RWPE2 (cell line): ENCODE data around the gene TMEM131L.

Experiments
- ATAC-seq: fragments of 200-7000 bp; cut with Tn5 transposase; 3 replicates; pipeline ENCODE4 v1.9.1; 2021; ENCODE audit warnings: low read depth
- DNase-seq: peaks from one replicate; pipeline ENCODE4 v3.0.0-alpha.2; 2020; ENCODE audit warnings: low spot score
- H3K27ac ChIP-seq: fragments of 450-650 bp; 2 replicates; pipeline ENCODE4 v1.5.1; 2017; ENCODE audit warnings: mild to moderate bottlenecking; ENCODE audit not compliant: poor library complexity, severe bottlenecking
- H3K27me3 ChIP-seq: fragments of 250-450 bp; sonication (Bioruptor Pico); 2 replicates; pipeline ENCODE4 v1.5.1; 2021; ENCODE audit warnings: mild to moderate bottlenecking, moderate library complexity; ENCODE audit not compliant: insufficient read depth, poor library complexity, severe bottlenecking
- H3K36me3 ChIP-seq: fragments of 250-450 bp; sonication (Bioruptor Pico); 2 replicates; pipeline ENCODE4 v1.5.1; 2020; ENCODE audit warnings: low read depth, mild to moderate bottlenecking, moderate library complexity
- H3K4me1 ChIP-seq: fragments of 250-450 bp; sonication (Bioruptor Pico); 2 replicates; pipeline ENCODE4 v1.5.1; 2021; ENCODE audit warnings: mild to moderate bottlenecking, moderate library complexity; ENCODE audit not compliant: insufficient read depth, poor library complexity, severe bottlenecking
- H3K4me3 ChIP-seq: fragments of 250-450 bp; sonication (Bioruptor Pico); 2 replicates; pipeline ENCODE4 v1.5.1; 2021; ENCODE audit warnings: mild to moderate bottlenecking, moderate library complexity; ENCODE audit not compliant: severe bottlenecking
- H3K9me3 ChIP-seq: fragments of 250-450 bp; sonication (Bioruptor Pico); 2 replicates; pipeline ENCODE4 v1.5.1; 2021; ENCODE audit warnings: mild to moderate bottlenecking, moderate library complexity; ENCODE audit not compliant: severe bottlenecking
- CTCF ChIP-seq: fragments of 450-650 bp; IDR thresholded peaks from one replicate; pipeline ENCODE4 v1.5.1; 2017; ENCODE audit warnings: mild to moderate bottlenecking, moderate library complexity; ENCODE audit not compliant: poor library complexity, severe bottlenecking

TMEM131L gene

GRCh38 chr4:153539422-153539821 is 73.3 kb downstream of the TMEM131L start:
- TF ChIP-seq CTCF, result no peak
- Histone ChIP-seq H3K4me1 (no peaks in the 10 kb centered on the region), H3K27me3 (no peaks in the 10 kb centered on the region), H3K9me3 (no peaks in the 10 kb centered on the region), H3K27ac (no peak overlapping the region), H3K36me3 (no peaks in the 10 kb centered on the region), H3K4me3 (no peak overlapping the region)
- DNase-seq (no peak), ATAC-seq (no peak)

- Histone ChIP-seq H3K27ac (no peak overlapping the region), H3K4me3 (no peak overlapping the region), H3K36me3 (no peaks in the 10 kb centered on the region), H3K27me3 (no peaks in the 10 kb centered on the region), H3K9me3 (no peaks in the 10 kb centered on the region), H3K4me1 (no peaks in the 10 kb centered on the region)
- TF ChIP-seq CTCF, result no peak
- ATAC-seq, result peak; percentile 63; the same call in 2 of the 3 replicates
- no peak for DNase-seq
Measured at GRCh38 chr4:153541456-153542096, 75.4 kb downstream of the TMEM131L start.

DNA sequence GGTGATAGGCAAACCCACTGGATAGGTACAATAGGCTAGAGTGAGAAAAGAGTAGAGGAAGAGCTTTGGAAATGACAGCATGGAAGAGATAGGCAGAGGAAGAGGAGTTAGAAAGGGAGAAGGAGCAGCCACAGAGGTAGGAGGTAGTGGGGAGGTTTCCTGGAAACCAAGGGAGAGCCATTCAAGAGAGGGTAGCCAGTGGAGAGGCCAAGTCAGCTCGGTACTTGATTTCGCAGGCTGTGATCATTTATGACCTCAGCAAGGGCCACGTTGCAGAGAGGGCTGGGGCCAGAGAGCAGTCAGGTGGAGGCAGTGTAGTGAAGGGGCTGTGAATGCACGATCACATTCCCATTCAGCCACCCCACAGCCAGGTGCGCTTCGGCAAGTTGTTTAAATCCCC is 76.0 kb downstream of the TMEM131L start:
- no peaks in the 10 kb centered on the region for H3K9me3 ChIP-seq
- no peaks in the 10 kb centered on the region for H3K27me3 ChIP-seq
- ATAC-seq (no peak), DNase-seq (no peak)
- H3K27ac ChIP-seq, result no peak overlapping the region
- no peak overlapping the region for H3K4me3 ChIP-seq
- no peaks in the 10 kb centered on the region for H3K36me3 ChIP-seq
- TF ChIP-seq CTCF, result no peak
- no peaks in the 10 kb centered on the region for H3K4me1 ChIP-seq

- Histone ChIP-seq H3K9me3 (no peaks in the 10 kb centered on the region), H3K27ac (no peak overlapping the region), H3K36me3 (no peaks in the 10 kb centered on the region), H3K4me3 (no peak overlapping the region), H3K27me3 (no peaks in the 10 kb centered on the region), H3K4me1 (no peaks in the 10 kb centered on the region)
- DNase-seq (no peak), ATAC-seq (no peak)
- no peak for TF ChIP-seq CTCF
Measured at GRCh38 chr4:153542834-153543233, 76.7 kb downstream of the TMEM131L start.

GRCh38 chr4:153543351-153543750 is 77.2 kb downstream of the TMEM131L start:
- ATAC-seq, result no peak
- Histone ChIP-seq H3K4me1 (no peaks in the 10 kb centered on the region), H3K9me3 (no peaks in the 10 kb centered on the region), H3K27me3 (no peaks in the 10 kb centered on the region), H3K4me3 (no peak overlapping the region), H3K36me3 (no peaks in the 10 kb centered on the region), H3K27ac (no peak overlapping the region)
- TF ChIP-seq CTCF, result no peak
- no peak for DNase-seq
